Left renal pelvis (tissue), 4 donors: ENCODE measurements around the gene MRTFA. TPM values are rescaled to one million over a fixed set of nuclear protein-coding genes. Genes with fewer than 3 reads are reported as not detected.
"Not testable (repeated sequence)": the region's sequence is repeated elsewhere in the genome, so short reads cannot be mapped to it uniquely, and the experiment has no call there.

Source experiments
- DNase-seq, 4 donors: peaks; one replicate each; pipeline ENCODE4 v3.0.0-alpha.2; 2013; ENCODE audit warnings: low read depth in 4 of 4, low spot score in 3 of 4
- polyA plus RNA-seq, 4 donors: library from polyadenylated mRNA; unstranded; fragments of 120-200 nt; gene quantifications; one replicate each; pipeline ENCODE4 v1.2.1, GENCODE V29; 2013; ENCODE audit not compliant: insufficient read length in 4 of 4

MRTFA gene
- polyA plus RNA-seq, 4 donors, result 20.2 to 31.3 (median 22.6) TPM

DNA sequence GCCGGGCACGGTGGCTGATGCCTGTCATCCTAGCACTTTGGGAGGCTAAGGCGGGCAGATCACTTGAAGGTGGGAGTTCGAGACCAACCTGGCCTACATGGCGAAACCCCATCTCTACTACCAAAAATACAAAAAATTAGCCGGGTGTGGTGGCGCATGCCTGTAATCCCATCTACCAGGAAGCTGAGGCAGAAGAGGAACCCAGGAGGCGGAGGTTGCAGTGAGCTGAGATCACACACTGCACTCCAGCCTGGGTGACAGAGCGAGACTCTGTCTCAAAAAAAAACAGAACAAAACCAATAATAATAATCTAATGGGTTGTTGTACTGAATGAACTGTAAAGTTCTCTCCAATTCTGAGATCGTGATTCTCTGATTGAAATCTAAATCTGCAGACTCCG is 258.1 kb downstream of the MRTFA start:
- not testable (repeated sequence) for DNase-seq

DNA sequence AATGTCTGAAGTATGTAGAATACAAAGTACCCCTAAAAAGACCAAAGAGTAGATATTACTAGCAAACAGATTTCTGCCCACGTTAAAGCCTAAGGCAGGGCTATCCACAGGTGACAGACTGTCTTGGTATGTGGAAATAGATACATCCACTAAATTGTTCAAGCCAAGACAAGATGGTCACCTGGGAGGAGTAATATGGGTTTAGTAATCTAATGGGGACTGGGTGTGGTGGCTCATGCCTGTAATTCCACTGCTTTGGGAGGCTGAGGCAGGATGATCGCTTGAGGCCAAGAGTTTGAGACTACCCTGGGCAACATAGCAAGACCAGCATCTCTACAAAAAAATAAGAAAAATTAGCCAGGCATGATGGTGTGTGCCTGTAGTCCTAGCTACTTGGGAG is 258.6 kb downstream of the MRTFA start:
- no peak for DNase-seq

DNA sequence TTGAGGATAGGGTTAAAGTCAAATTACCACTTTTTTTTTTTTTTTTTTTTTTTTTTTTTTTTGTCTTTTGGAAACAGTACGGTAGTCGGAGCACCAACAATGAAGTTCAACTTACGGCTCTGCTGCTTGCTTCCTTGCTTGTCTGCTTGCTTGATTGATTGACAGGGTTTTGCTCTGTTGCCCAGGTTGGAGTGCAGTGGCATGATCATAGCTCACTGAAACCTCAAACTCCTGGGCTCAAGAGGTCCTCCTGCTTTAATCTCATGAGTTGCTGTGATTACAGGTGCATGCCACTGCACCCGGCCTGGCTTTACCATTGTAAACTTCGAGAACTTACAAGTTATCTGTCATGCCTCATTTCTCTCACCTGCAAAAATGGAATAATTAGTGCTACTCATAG is 260.4 kb downstream of the MRTFA start:
- no peak for DNase-seq

DNA sequence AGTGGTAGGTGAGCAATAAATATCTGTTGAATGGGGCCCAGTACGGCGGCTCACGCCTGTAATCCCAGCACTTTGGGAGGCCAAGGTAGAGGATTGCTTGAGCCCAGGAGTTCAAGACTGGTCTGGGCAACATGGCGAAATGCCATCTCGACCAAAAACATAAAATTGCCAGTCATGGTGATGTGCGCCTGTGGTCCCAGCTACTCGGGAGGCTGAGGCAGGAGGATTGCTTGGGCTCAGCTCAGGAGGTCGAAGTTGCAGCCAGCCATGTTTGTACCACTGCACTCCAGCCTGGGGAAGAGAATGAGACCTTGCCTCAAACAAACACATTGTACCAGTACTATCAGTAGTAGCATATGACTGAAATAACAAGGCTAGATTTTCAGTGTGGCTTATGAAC is 262.0 kb downstream of the MRTFA start:
- DNase-seq, result no peak

DNA sequence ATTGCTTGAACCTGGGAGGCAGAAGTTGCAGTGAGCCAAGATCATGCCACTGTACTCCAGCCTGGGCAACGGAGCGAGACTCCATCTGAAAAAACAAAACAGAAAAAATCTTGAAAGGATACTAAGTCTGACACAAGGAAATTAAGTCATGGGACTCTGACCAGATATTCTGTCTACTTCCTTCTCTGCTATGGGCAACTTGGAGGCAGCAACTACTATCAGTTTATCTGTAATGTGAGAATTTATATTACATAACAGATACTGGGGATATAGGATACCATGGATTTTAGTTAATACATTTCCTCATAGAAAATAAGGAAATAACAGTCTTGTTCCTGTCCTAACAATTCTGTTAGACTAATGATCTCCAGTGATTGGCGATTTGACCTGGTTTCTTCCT is 267.7 kb downstream of the MRTFA start:
- DNase-seq, result no peak

DNA sequence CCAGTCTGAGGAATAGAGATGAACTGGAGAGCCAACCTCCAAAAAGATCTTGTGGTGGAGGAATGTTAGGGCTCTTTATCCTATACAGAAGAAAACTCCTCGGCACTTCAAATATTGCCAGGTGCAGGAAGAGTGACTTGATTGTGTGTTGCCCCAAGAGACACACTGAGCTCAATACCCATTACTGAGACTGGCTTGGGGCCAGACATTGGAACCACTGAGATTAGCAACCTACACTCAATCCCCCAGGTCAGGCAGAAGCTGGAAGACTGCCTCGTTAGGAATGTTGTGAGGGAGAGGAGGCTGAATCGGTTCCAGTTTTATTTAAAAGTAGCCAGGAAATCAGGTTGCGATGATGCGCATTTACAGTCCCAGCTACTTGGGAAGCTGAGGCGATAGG is 268.5 kb downstream of the MRTFA start:
- no peak for DNase-seq

DNA sequence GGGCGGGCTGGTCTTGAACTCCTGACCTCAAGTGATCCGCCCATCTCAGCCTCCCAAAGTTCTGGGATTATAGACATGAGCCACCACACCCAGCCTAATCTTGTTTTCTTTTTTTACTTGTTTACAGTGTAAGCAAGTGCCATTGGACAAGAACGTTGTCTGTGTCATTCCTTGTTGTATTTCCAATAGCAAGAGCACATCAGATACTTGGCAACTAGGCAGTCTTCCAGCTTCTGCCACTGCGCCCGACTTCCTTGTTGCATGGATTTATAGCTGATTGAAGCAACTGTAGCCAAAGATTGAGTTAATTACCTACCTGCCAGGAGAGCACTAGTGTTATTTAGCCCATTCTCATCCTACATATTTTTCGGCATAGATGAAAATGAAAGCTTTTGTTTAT is 269.2 kb downstream of the MRTFA start:
- no peak for DNase-seq

DNA sequence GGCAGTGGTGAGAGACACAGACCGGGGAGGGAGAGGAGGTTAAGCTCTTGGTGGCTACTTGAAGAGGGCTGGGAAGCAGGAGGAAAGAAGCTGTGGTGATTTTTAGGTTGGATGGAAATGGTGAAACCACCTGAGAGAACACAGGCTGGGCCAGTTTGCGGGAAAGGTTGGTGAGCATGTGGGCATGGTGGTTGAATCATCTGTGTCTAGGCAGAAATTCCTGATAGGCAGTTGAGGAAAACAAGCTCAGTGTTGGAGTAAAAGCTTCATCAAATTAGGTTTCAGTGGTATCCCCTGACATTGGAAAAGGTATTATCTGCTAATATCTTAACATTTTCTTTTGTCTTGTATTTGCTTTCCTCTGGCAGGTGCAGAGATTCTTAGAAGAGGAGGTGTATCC is 270.5 kb downstream of the MRTFA start:
- no peak for DNase-seq

DNA sequence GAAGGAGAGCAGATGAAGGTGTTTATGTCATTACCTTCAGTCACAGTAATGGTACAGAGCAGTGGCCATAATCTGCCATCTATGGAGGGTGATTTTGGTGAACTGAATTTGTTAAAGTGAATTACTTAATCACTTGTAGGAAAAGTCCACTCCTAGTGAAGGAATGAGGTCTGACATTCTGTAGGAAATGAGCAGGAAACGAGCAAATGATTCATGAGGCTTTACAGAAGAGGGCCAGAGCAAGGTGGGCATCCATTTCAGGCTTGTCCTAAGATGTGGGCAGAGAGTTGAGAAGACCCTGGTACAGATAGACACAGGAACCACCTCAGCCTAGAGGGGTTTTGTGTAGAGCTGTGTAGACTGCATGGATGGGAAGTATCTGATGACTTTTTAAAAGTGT is 272.1 kb downstream of the MRTFA start:
- no peak for DNase-seq

DNA sequence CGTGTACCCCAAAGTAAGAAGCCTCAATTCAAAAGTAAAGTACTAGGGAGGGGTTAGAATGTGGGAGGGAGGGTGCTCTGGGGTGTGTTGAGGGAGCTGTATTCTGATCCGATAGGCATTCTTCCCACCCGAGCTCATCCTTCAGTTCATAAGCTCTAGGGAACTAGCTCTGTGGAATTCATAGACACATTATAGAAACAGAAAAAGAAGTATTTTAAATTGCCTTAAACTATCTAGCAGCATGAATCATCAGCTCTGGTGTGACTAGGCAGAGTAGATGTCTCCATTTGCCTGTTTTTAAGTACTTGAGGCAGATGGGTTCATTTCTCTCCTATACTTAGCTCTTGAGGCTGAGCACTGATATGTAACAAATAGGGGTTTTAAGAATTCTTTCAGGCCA is 273.5 kb downstream of the MRTFA start:
- DNase-seq, result no peak

DNA sequence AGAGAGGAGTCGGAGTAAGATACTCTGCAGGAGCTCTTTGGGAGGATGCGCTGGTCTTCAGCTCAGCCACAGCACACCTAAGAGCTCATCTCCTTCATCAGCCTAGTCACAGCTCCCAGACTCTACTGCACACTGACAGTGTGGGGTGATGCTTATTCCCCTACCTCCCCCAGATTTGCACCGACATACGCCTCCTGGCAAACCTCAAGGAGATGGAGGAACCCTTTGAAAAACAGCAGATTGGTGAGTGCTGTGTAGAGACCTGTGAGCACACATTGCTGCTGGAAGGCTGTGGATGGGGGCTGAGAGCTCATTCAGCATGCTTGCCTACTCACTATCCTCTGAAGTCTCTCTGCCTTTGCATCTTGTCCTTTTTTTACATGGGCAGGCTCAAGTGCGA is 275.4 kb downstream of the MRTFA start:
- no peak for DNase-seq

Other genes with a start within 250 kb of the MRTFA start
- gene MCHR1, start 42.8 kb upstream of the MRTFA start, polyA plus RNA-seq, result under 1 TPM; 0.18 to 0.29 (median 0.21) TPM
- 10 to 100 TPM; 29.6 to 41.7 (median 40.1) TPM for gene SLC25A17, start 182.6 kb upstream of the MRTFA start, polyA plus RNA-seq
- 100 to 1,000 TPM; 470 to 690 (median 582) TPM for gene ST13, start 219.9 kb upstream of the MRTFA start, polyA plus RNA-seq
- 10 to 100 TPM; 15.0 to 25.4 (median 18.2) TPM for gene XPNPEP3, start 220.4 kb upstream of the MRTFA start, polyA plus RNA-seq
- under 1 TPM; 0.32 to 0.81 (median 0.41) TPM for gene DNAJB7, start 225.4 kb upstream of the MRTFA start, polyA plus RNA-seq